ENCODE data around the gene GRIP2.

The GRIP2 gene

DNA sequence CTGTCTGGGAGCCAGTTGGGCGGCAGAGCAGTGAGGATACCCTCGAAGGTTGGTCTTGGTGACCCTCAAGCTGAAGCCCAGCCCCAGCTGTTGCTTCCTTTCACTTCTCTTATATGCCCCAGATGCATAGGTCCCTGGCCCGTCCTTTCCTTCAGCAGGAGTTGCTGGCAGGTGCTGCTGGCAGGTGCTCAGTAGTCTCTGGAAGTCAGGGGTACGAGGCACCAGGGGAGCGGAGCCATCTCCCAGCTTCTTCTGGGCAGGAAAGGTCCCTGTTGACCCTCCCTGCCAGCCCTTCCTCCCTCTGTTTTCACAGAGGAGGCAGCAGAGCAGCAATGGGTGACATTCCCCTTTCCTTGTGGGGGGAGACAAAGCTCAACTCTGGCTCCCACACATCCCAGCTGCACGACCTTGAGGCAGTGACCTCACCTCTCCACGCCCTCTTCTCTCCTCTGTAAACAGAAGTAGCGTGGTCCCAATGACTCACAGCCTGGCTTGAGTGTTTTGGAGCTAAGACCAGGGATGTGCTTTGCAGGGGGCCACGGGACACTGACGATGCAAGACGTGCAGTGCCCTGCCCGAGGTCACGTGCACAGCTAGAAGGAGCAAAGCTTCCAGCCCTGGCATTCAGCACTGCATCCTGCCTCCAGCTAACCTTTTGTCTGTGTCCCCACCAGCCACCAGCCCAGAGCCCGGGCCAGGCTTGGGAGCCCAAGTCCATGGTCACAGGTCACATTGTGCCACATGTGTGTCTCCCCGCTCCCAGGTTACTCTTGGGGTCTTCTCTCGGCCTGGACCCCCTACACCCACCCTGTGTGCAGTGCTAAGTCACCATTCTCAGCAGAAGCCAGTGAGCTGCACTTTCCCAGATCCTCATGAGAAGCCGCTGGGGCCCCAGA, 88.0 kb downstream of the GRIP2 start:
- no peak for DNase-seq (ENCODE audit: low spot score)

DNA sequence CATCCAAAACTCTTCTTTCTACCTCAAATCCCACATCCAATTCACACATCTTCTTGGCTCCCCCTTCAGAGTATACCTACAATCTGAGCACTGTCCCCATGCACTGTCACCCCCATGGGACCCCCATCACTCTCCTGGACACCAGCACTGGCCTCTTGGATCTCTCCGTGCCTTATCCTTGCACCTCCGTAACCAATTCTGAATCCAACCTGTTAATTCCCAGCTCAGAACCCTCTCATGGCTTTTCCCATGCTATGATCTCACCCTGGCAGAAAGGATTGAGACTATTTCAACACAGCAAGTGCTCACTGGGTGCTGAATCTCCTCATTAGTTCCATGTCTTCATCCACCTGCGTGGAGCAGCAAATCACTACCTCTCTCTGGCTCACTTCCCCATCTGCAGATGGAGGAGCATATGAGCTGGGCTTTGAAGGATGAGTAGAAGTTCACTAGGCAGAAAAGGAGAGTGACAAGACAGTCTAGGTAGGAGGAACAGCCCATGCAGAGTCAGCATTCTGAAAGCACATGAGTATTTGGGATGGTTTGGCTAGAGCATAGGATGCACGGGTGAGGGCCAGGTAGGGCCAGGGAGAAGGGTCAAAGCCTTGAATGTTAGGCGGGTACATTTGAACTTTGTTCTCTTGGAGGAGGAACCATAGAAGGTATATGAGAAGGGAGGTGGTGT, 89.1 kb downstream of the GRIP2 start:
- DNase-seq (ENCODE audit: low spot score) = no peak

DNA sequence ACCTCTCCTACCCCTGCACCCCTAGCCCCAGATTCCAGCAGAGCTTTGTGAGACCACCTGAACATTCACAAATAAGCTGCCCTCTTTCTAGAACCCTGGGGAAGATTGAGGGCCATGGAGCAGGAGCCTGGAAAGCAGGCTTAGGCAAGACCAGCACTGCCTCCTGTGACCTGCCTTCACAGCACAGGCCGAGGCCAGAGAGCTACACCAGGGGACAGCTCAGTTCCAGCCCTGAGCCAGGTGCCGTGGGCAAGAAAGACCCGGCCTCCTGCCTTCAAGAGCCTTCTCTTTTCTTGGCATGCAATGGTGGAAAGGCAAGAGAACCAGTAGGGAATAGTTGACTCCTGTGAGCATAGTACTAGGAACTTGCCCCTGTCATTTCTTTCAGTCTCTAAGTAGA, 89.6 kb downstream of the GRIP2 start:
- DNase-seq (ENCODE audit: low spot score) = no peak

DNA sequence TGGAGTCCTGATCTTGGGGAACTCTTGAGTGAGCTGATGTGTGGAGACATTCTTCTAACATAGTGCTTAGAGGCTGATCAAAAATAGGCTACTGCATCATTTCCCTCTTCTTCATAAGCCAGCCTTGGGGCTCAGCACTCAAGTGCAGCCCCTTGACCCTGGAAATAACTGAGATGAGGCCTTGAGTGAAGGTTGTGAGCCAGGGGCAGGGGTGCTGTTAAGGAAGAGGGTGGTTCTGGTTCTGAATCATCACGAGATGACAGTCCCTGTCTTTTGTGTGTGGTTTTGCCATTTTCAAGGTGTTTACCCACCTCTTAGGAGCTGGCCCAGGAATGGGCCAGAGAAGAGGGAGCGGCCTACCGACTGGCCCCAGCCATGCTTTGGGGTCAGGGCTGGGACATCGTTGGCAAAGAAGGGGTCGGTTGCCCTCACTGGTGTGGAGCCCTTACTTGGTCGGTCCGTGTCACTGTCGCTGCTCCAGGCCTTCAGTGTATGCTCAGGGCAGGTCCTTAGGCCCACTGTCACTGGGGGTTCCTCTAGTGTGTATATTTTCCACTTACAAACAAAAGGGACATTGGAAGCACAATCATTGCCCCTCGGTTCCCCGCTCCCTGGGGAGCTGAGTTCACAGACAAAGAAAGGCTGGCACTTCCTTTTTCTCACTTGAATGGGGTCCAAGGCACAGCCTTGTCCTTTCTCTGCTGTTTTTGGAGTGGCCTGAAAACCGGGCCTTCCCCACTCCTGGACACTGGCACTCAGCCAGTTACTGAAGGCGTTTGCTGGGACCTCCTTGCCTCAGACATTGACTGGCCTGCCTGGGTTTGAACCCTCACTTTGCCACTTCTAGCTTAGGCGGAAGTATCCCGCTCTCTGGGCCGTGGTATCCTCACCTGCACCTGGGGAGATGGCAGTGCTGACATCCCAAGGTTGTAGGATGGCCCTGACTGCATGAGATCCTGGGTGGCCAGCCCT, 91.1 kb downstream of the GRIP2 start:
- no peak for DNase-seq (ENCODE audit: low spot score)

DNA sequence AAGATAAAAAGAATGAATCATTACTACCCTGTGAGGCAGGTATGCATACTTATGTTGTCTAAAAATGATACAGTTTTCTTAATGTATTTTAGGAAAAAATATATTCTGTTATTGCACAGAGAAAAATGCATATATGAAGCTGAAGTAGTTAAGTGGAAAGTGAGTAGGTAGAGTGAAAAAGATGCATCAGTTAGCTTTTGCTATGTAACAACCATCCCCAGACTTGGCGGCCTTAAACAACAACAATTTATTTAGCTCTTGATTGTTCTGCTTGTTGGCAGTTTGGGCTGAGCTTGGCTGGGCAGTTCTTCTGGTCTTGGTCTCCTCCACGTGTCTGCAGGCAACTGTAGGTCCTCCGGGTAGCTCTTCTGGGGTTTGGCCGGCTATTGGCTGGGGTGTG, 92.1 kb downstream of the GRIP2 start:
- DNase-seq (ENCODE audit: low spot score) = no peak

DNA sequence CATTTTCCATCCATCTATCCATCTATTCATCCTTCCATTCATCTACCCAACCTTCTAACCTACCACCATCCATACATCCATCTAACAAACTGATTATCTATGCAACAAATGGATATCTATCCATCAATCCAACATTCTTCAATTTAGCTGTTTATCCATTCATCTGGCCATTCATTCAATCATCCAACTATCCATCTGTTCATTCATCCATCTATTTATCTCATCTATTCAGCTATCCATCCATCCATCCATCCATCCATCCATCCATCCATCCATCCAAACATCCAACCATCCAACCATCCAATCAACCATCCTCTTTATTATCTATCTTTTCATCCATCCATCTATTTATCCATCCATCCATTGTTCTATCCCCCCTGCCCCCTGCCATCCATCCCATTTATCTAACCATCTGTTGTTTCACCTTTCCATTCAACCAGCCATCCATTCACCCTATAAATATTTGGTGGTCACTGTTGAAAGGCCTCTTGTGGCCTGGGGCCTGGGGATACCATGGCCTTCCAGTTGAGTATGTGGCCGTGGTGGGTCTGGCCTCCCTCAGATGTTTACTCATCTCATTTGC, 93.1 kb downstream of the GRIP2 start:
- DNase-seq (ENCODE audit: low spot score) = no peak

DNA sequence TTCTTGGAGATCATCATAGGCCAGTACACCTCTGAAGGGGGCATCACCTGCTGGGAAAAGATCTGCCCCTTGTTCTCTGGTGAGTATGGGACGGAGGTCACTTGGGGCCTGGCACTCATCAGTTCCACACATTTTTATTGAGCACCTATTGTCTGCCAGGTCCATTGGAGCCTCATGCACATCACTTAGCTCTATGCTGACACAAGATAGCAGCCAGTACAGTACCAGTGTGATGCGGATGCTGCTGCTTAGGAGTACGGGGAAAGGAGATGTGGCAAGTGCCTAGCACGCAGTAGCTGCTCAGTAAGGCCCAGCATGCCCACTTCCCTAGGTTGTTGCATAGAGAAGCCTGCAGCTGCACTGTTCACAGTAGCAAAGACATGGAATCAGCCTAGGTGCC, 94.4 kb downstream of the GRIP2 start:
- no peak for DNase-seq (ENCODE audit: low spot score)

DNA sequence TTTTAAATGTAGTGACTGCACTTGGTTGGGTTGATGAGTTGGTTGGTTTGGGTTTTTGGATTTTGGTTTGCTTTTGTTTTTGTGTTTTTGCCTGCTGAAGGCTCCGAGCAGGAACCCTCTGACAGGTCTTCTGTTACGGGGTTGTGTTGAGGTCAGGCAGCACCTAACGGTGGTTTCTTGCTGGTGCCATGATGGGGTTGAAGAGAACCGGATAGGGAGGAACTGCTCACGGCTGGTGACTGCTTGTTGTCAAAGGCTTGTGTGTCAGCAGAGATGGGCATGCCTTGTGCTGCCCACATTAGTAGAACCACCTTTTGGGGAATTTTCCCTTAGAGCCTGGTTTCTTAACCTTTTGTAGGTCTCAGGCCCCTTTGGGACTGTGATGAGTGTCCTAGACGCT, 95.8 kb downstream of the GRIP2 start:
- no peak for DNase-seq (ENCODE audit: low spot score)

DNA sequence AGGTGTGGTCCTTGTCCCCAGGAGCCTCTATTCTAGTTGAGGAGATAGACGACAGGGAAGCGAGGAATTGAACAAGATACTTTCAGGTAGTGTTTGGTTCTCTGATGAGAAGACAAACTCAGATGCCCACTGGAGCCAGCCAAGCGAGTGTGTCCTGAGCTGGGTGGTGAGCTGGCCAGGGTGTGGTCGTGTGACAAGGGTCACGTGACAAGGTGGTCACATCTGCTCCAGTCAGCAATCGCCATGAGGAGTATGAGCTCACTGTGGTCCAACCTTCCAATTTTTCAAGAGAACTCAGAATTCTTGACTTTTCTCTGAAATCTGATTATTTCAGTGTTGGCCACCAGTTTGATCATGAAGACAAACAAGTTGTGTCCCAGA, 98.2 kb downstream of the GRIP2 start:
- DNase-seq (ENCODE audit: low spot score) = no peak

DNA sequence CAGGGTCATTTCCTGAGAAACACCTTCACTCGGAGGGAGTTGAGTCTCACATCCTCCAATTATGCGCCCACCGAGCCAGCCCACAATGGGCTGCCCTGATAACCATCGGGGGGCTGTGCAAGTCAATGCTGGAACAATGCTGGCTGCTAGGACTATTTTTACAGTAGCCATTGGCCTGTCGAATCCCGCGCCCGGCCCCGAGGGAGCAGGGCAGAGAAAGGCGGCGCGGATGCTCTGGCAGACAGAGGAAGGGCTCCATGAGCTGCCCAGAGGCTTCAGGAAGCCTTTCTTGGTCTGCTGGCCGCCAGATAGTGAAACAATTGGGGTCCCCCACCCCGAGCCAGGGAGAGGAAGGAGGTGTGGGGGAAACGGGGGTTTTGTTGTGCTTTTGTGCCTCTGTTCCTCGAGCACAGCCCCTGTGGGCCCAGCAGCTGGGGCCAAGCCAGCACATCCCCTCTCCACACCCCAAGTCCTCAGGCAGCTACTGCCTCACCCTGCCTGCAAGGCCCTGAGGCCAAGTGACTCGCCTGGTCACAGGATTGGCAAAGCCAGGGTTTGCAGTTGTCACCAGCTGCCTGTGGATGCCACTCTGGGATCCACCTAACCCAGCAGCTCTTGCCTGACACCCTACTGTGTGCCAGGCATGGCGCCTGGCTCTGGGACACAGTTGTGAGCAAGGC, 98.8 kb downstream of the GRIP2 start:
- DNase-seq (ENCODE audit: low spot score) = no peak

DNA sequence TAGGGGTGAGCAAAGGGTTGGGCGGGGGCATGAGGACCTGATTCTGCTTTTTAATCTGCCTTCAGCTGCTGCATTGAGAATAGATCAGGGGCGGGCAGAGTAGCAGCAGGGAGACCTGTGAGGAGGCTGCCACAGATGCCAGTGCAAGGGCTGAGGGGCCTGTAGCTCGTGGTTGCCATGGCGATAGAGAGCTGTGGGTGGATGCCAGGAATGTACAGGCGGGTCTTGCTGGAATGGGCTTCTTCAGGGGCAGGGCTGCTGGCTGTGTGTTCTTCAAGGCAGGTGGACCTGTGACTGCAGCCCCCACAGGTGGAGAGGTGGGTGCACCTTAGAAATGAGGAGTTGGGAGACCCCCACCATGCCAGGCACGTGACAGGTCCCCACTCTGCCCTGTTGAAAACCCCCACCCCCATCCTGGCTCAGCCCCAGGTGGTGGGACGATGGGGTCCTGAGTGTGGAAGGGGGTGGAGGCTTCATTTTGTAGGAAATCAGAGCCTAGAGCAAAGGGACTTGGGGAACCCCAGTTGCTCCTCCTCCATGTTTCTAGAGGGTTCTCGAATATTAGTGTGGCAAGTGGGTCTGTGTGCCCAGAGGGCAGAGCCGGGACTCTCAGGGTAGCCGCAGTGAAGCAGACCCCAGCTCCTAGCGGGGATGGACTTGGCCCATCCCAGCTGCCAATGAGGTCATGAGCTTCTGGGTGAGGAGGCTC, 99.5 kb downstream of the GRIP2 start:
- no peak for DNase-seq (ENCODE audit: low spot score)

DNA sequence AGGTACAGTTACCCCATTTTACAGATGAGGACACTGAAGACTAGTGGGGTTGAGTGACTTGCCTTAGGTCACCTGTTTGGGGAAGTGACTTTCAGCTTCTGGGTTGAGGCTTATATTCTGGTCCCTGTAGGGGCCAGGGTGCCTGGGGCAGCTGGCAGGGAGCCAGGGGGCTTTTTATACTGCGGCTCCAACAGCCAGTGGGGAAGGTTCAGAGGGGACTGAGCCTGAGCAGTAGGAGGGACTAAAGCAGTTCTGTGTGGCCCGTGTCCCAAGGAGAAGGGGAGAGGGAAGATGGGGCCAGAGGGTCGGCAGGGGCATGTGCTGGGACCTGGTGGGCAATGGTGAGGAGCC, 100.0 kb downstream of the GRIP2 start:
- DNase-seq (ENCODE audit: low spot score) = no peak

DNA sequence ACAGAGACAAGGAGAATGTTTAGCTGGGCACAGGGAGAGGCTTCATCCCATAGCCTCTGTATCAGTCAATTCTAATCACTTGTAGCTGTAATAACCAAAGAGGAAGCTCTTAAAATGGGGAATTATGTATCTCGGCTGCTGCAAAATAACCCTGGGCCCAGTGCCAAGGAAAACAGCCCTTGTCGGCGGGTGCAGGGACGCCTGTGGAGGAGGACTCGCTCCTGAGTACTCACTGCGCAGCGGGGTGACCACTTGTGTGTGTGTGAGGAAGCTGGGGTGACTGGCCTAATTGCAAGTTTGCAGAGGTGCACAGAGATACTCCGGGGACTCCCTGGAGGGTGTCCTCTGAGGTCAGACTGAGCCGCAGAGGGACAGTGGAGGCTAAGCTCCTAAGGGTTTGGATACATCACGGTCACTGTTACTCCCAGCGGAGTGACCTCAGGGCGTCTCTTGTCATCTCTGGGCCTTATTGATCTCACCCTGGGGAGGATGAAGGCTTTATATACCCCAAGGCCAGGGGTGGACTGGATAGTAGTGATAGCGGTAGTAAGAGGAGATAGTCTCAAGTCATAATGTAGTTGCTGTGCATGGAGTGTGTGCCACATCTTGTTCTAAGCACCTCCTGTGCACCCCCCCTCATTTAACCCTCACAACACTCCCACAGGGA, 100.5 kb downstream of the GRIP2 start:
- no peak for DNase-seq (ENCODE audit: low spot score)

Measured in cerebellar cortex (tissue), 1 donor.